ENCODE results near the gene PRODH2.

DNA sequence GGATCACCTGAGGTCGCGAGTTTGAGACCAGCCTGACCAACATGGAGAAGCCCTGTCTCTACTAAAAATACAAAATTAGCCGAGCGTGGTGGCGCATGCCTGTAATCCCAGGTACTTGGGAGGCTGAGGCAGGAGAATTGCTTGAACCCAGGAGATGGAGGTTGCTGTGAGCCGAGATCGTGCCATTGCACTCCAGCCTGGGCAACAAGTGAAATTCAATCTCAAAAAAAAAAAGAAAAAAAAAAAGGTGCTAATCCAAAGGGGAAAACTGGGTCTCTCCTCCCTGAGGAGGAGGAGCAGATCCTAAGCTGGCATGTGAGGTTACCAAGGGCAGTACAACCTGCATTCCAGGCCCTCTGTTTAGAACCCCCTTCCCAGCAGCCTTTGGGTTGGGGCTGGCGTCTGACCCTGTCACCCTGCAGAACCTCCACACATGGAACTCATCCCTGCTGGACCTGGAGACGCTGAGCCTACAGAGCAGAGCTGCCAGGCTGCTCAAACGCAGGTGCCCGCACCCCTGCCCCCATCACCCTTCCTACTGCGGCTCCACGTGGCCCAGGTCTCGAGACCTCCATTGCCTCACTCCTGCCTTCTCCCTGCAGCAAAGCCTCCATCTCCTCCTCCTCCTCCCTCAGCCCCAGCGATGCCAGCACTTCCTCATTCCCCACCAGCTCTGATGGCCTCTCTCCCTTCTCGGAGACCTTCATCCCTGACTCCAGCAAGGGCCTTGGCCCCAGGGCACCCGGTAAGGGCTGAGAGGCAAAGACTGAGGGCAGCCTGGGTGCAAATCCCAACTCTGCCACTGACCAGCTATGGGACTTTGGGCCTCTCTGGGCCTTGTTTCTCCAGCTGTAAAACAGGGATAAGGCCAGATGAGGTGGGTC is 48.0 kb downstream of the PRODH2 start:
- TF ChIP-seq, protein P1, sequence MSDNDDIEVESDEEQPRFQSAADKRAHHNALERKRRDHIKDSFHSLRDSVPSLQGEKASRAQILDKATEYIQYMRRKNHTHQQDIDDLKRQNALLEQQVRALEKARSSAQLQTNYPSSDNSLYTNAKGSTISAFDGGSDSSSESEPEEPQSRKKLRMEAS (IDR thresholded peaks at IDR 0.05), result no peak
- TF ChIP-seq, protein P2, sequence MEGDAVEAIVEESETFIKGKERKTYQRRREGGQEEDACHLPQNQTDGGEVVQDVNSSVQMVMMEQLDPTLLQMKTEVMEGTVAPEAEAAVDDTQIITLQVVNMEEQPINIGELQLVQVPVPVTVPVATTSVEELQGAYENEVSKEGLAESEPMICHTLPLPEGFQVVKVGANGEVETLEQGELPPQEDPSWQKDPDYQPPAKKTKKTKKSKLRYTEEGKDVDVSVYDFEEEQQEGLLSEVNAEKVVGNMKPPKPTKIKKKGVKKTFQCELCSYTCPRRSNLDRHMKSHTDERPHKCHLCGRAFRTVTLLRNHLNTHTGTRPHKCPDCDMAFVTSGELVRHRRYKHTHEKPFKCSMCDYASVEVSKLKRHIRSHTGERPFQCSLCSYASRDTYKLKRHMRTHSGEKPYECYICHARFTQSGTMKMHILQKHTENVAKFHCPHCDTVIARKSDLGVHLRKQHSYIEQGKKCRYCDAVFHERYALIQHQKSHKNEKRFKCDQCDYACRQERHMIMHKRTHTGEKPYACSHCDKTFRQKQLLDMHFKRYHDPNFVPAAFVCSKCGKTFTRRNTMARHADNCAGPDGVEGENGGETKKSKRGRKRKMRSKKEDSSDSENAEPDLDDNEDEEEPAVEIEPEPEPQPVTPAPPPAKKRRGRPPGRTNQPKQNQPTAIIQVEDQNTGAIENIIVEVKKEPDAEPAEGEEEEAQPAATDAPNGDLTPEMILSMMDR (IDR thresholded peaks at IDR 0.05; ENCODE audit: low read depth, low read length, missing input control), result no peak
- no peak for TF ChIP-seq RAD21 (IDR thresholded peaks at IDR 0.05)
- no peak for TF ChIP-seq NR2F2 (IDR thresholded peaks at IDR 0.05)
- no peak for TF ChIP-seq SP1 (IDR thresholded peaks at IDR 0.05)
- TF ChIP-seq EGR1 (IDR thresholded peaks at IDR 0.05; ENCODE audit: low read depth in 2 of 2), result no peak
- TF ChIP-seq, protein P3, sequence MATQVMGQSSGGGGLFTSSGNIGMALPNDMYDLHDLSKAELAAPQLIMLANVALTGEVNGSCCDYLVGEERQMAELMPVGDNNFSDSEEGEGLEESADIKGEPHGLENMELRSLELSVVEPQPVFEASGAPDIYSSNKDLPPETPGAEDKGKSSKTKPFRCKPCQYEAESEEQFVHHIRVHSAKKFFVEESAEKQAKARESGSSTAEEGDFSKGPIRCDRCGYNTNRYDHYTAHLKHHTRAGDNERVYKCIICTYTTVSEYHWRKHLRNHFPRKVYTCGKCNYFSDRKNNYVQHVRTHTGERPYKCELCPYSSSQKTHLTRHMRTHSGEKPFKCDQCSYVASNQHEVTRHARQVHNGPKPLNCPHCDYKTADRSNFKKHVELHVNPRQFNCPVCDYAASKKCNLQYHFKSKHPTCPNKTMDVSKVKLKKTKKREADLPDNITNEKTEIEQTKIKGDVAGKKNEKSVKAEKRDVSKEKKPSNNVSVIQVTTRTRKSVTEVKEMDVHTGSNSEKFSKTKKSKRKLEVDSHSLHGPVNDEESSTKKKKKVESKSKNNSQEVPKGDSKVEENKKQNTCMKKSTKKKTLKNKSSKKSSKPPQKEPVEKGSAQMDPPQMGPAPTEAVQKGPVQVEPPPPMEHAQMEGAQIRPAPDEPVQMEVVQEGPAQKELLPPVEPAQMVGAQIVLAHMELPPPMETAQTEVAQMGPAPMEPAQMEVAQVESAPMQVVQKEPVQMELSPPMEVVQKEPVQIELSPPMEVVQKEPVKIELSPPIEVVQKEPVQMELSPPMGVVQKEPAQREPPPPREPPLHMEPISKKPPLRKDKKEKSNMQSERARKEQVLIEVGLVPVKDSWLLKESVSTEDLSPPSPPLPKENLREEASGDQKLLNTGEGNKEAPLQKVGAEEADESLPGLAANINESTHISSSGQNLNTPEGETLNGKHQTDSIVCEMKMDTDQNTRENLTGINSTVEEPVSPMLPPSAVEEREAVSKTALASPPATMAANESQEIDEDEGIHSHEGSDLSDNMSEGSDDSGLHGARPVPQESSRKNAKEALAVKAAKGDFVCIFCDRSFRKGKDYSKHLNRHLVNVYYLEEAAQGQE (IDR thresholded peaks at IDR 0.05), result no peak
